Lower leg skin (tissue), 3 donors: ENCODE results near the gene IGFL4.

Experiments used
- CTCF ChIP-seq, 3 donors: fragments of 450-650 bp; IDR thresholded peaks; one replicate each; pipeline ENCODE4 v1.5.1; 2016; ENCODE audit warnings: antibody characterized with exemption in 3 of 3, mild to moderate bottlenecking in 3 of 3, moderate library complexity in 2 of 3
- POLR2A ChIP-seq, 2 donors: fragments of 450-650 bp; IDR thresholded peaks; one replicate each; pipeline ENCODE4 v1.6.1; 2016 to 2017; ENCODE audit warnings: antibody characterized with exemption in 2 of 2, mild to moderate bottlenecking in 1 of 2, moderate library complexity in 1 of 2

- no peak for TF ChIP-seq CTCF (IDR thresholded peaks at IDR 0.05)
- TF ChIP-seq POLR2A (IDR thresholded peaks at IDR 0.05), result no peak
These were observed 24.8 kb upstream of the IGFL4 start for GRCh38 chr19:46065486-46066071.
